Activated T-cell treated with anti-CD3 and anti-CD28 coated beads, Interleukin-2, amount 50 U/mL, for 24 hours (primary cell): ENCODE data around the gene RASA3.

Source experiments
- DNase-seq: peaks from one replicate; pipeline ENCODE4 v3.0.0-alpha.2; 2020
- H3K27ac Mint-ChIP-seq: 2 replicates; pipeline ENCODE4 v1.8.0; 2020; ENCODE audit warnings: mild to moderate bottlenecking, mixed read lengths
- H3K27me3 Mint-ChIP-seq: 2 replicates; pipeline ENCODE4 v1.8.0; 2020; ENCODE audit warnings: mixed read lengths
- H3K36me3 Mint-ChIP-seq: 2 replicates; pipeline ENCODE4 v1.8.0; 2020; ENCODE audit warnings: low read depth, mixed read lengths
- H3K4me1 Mint-ChIP-seq: 2 replicates; pipeline ENCODE4 v1.8.0; 2020; ENCODE audit warnings: low read depth, mixed read lengths
- H3K4me3 Mint-ChIP-seq: 2 replicates; pipeline ENCODE4 v1.8.0; 2020; ENCODE audit warnings: mild to moderate bottlenecking, moderate library complexity, mixed read lengths
- H3K9me3 Mint-ChIP-seq: 2 replicates; pipeline ENCODE4 v1.8.0; 2020; ENCODE audit warnings: mixed read lengths

The RASA3 gene

DNA sequence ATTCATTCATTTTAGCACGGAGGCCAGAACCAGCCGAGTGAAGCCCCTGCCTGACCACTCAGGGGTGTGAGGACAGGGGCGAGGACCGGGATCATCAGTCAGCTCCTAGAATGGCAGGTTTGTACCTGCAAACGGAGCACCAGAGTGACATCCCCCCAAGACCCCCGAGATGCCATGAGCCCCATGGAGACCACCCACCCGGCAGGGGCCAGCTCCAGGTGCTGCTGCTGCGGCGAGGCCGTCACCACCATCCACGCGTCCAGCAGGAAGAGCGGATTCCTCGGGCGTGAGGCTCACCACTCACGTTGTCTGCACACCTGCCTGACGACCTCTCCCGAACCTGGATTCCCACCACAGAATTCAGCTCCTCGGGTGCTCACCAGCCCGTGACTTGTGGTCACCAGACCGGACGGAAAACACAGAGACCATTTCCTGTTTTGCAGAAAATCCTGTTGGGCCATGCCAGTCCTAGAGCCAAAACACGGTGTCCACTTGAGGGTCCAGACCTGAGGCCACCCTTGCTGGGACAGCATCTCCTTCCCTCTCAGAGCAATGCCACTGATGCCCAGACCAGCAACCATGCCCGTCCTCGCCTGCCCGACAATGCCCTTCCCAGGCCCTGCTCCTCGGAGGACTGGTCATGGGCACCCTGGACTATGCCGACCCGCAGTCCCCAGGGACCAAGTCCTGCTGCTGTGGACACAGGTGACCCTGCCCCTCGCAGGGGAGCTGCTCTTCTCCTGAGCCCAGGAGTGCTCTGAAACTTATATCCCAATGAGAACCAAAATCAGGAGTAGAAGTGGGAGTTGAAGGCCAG lies 74.2 kb downstream of the RASA3 start:
- H3K9me3 Mint-ChIP-seq: no peaks in the 10 kb centered on the region
- peak overlapping the region; percentile 77 for H3K27ac Mint-ChIP-seq
- H3K36me3 Mint-ChIP-seq: peaks cover 60% of the 10 kb centered on the region
- H3K27me3 Mint-ChIP-seq: no peaks in the 10 kb centered on the region
- H3K4me1 Mint-ChIP-seq: peaks cover 66% of the 10 kb centered on the region
- H3K4me3 Mint-ChIP-seq: no peak overlapping the region
- no peak for DNase-seq

DNA sequence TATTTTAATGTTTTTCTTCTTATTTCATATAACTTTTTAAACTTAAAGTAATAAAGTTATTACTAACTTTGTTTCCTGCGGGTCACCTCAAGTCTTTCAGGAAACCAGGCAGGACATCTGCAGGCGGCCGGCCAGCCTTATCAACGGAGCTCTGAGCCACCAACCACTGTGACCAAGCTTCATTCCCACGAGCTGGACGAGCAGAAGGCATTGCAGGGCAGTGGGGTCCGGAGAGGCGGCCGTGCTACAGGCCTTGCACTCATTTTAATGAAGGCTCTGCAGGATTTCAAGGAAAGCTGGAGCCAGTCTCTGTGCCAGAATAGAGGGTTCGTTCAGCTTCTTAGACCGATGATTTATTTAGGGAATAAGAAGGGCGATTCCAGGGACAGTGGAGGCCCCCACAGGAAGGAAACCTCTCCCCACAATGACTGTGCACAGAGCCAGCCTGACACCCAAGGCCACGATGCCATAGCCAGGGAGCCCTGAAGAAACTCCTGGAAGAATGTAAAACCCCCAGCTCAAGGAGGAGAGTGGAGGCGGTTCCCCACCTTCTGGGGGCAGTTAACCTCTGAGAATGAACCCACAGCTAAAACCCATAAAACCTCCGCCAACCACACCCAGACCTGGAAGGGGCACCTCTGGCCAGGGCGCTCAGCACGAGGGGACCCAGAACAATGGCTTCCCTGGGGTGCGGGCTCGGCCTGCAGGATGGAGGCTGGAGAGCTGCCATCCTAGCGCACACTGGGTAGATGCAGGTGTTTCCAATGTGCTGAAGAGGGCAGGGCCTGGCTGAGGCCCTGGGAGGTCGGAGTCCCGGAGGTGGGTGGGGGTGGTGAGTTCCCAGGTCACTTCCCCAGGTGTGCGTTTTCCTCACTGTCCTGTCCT lies 75.0 kb downstream of the RASA3 start:
- Mint-ChIP-seq H3K9me3 (no peaks in the 10 kb centered on the region), H3K27ac (peak overlapping the region; percentile 77), H3K27me3 (no peaks in the 10 kb centered on the region), H3K36me3 (peaks cover 59% of the 10 kb centered on the region), H3K4me3 (no peak overlapping the region), H3K4me1 (peaks cover 66% of the 10 kb centered on the region)
- no peak for DNase-seq

DNA sequence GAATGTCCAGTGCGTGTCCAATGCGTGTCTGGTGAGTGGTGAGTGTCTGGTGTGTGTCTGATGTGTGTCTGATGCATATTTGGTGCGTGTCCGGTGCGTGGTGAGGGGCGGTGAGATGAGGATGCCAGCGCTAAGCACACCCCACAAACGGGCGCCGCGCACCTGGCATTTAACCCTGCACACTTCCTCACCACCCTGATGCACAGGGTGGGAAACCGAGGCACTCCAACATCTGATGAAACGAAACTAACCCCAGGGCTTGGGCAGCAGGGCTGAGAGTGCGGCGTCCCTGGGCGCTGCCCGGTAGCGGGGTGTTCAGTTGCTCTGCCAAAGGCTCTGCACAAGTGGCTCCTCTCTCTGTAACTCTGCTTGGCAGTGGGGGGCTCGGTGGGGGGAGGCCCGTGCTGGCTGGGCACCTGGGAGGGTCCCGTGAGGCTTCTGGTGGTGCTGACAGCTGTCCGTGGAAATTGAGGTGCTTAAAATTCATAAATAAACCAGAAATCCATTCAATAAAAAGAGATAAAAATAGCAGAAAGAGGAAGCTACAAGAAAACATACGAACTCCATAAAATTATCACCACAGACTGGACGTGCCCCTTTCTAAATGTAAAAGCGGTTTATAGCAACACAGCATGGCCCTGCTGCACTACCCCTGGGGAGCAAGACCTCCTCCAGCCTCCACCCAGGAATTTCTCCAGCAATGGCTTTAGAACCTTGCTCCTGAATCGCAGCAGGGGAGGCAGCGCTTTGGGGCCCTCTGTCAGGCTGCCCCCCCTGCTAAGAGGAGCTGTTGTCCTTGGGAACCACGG lies 76.0 kb downstream of the RASA3 start:
- Mint-ChIP-seq H3K27me3 (no peaks in the 10 kb centered on the region), H3K4me3 (no peak overlapping the region), H3K9me3 (no peaks in the 10 kb centered on the region), H3K4me1 (peaks cover 65% of the 10 kb centered on the region), H3K27ac (peak overlapping the region; percentile 48), H3K36me3 (peaks cover 60% of the 10 kb centered on the region)
- no peak for DNase-seq

DNA sequence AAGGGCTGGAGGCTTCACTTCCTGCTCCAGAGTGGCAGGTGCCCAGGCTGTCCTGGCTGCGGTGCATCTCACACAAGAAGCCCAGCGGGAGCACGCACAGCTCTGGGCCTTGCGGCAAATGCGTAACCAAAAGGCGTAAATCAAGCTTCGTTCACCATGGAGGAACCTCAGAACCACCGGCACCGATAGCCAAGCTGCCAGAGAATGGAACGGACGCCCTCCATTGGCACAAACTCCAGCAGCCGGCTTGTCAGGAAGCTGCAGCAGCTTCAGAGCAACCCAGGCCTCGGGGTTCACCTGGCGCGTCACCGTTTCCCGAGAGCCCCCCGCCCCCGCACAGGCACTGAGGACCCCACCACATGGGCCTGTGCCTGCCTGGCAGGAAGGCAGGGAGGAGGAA lies 76.7 kb downstream of the RASA3 start:
- DNase-seq: no peak
- Mint-ChIP-seq H3K4me1 (peaks cover 65% of the 10 kb centered on the region), H3K27ac (peak overlapping the region; percentile 48), H3K27me3 (no peaks in the 10 kb centered on the region), H3K36me3 (peaks cover 64% of the 10 kb centered on the region), H3K9me3 (no peaks in the 10 kb centered on the region), H3K4me3 (no peak overlapping the region)

DNA sequence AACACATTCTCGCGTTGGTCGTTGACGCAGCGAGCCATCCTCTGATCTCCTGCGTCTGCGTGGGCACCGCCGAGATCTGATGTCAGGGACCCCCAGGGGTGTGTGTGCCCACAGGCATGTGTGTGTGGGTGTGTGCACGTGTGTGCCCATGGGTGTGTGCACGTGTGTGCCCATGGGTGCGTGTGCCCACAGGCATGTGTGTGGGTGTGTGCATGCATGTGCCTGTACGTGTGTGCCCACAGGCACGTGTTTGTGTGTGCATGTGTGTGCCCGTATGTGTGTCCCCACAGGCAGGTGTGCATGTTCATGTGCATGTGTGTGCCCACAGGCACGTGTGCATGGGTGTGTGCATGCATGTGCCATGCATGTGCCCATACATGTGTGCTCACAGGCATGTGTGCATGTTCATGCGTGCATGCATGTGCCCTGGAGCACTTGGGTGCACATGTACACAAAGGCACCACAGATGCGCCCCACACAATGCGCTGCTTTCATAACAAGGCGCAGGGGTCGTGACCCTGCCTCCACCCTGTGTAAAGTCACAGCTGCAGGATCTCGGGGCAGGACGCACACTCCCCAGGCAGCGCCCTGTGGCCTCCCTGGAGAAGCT lies 77.5 kb downstream of the RASA3 start:
- no peaks in the 10 kb centered on the region for H3K9me3 Mint-ChIP-seq
- H3K36me3 Mint-ChIP-seq: peaks cover 62% of the 10 kb centered on the region
- H3K4me1 Mint-ChIP-seq: peaks cover 65% of the 10 kb centered on the region
- H3K4me3 Mint-ChIP-seq: no peak overlapping the region
- H3K27ac Mint-ChIP-seq: peak overlapping the region; percentile 41
- no peak for DNase-seq
- no peaks in the 10 kb centered on the region for H3K27me3 Mint-ChIP-seq

DNA sequence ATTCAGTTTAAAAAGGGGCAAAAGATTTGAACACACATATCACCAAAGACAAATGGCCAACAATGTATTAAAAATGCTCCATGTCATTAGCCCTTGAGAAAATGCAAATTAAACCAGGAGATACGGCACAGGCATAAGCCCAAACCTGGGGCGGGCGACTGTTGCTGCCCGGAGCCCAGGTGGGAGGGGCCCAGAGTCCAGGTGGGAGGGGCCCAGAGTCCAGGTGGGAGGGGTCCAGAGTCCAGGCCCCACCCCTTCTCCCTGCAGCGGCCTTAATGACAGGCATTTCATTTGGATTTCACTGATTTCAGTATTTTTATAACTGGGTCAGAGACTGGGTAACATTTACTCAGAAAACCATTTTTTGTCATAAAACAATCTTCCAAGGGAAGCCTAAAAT lies 78.2 kb downstream of the RASA3 start:
- H3K9me3 Mint-ChIP-seq: no peaks in the 10 kb centered on the region
- DNase-seq: no peak
- peak overlapping the region; percentile 41 for H3K27ac Mint-ChIP-seq
- H3K4me3 Mint-ChIP-seq: no peak overlapping the region
- H3K4me1 Mint-ChIP-seq: peaks cover 66% of the 10 kb centered on the region
- peaks cover 61% of the 10 kb centered on the region for H3K36me3 Mint-ChIP-seq
- no peaks in the 10 kb centered on the region for H3K27me3 Mint-ChIP-seq

DNA sequence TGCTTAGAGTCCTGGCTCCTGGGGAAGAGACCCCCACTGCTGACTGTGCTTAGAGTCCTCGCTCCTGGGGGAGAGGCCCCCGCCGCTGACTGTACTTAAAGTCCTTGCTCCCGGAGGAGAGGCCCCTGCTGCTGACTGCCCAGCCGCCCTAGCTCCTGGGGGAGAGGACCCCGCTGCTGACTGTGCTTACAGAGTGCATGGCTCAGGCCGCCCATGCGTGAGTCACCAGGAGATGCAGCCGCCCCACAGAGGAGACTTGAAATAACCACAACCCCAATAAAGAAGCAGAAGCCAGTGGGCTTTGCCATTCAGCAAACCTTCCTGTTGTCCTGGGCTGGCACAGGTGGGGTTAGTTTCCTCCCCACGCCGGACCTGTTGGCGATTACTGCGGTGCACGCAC lies 79.4 kb downstream of the RASA3 start:
- no peaks in the 10 kb centered on the region for H3K27me3 Mint-ChIP-seq
- H3K36me3 Mint-ChIP-seq: peaks cover 55% of the 10 kb centered on the region
- DNase-seq: no peak
- H3K9me3 Mint-ChIP-seq: no peaks in the 10 kb centered on the region
- no peak overlapping the region for H3K4me3 Mint-ChIP-seq
- peak overlapping the region; percentile 88 for H3K27ac Mint-ChIP-seq
- H3K4me1 Mint-ChIP-seq: peaks cover 62% of the 10 kb centered on the region

DNA sequence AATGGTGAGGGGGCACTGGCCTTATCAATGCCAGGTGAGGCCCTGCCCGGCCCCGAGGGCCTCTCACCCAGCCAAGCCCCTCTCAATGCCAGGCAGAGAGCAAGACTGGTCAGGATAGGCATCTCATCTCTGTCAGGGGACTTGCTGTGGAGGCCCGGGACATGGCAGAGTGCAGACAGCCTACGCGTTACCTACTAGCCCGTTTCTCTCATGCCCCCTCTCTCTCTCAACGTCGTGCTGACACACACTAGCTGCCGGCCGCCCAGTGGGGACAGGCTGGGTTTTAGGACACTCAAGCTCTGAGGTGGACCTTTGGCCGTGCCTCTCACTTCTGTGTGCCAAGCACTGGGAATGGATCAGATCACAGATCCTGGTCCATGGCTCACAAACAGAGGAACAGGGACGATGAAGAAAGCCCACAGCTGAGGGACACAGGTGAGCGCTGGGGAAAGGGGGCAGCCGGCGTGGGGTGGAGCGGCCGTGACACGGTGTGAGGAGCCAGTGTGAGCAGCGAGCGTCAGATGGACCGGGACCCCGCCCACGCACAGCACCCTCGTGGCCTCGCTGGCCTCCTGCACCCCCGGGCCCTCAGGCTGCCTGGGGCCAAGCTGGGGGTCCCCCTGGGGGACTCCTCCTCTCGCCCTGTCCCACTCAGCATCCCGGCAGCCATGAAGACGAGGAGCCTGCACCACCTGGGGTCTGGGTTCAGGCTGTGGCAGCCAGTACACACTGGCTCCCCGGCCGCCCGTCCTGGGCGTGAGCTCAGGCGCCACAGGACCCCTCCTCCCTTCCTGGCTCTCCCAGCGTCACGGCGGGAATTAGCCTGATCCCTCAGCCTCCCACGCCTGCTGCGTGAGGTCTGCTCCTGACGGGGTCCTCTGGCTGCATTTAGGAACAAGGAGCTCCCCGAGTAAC lies 81.6 kb downstream of the RASA3 start:
- Mint-ChIP-seq H3K36me3 (peaks cover 55% of the 10 kb centered on the region), H3K4me1 (peaks cover 66% of the 10 kb centered on the region), H3K9me3 (no peaks in the 10 kb centered on the region), H3K27ac (no peak overlapping the region), H3K4me3 (no peak overlapping the region), H3K27me3 (no peaks in the 10 kb centered on the region)
- DNase-seq: no peak

DNA sequence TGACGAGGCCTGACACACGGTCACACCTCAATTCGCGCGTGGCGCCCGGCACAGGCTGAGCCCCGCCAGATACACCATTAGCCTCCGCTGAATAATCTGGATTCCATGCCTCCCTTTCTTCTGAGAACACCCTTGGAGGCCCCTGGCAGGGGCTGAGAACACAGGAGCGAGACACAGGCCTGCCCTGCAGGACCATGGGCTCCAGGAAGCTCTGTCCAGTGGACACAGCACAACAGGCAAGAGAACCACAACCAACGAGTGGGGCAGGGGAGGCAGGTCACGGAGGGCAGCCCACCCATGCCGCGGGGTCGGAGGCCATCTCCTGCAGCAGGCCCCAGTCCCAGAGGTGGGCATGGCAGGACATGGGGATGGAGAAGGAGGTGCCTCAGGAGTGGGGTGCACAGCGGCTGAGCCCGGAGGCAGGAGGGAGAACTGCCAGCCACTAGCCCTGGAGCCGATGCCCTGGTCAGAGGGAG lies 82.8 kb downstream of the RASA3 start:
- Mint-ChIP-seq H3K4me1 (peaks cover 74% of the 10 kb centered on the region), H3K36me3 (peaks cover 53% of the 10 kb centered on the region), H3K9me3 (no peaks in the 10 kb centered on the region), H3K27ac (peak overlapping the region; percentile 94), H3K27me3 (no peaks in the 10 kb centered on the region), H3K4me3 (peak overlapping the region; percentile 58)
- DNase-seq: no peak

DNA sequence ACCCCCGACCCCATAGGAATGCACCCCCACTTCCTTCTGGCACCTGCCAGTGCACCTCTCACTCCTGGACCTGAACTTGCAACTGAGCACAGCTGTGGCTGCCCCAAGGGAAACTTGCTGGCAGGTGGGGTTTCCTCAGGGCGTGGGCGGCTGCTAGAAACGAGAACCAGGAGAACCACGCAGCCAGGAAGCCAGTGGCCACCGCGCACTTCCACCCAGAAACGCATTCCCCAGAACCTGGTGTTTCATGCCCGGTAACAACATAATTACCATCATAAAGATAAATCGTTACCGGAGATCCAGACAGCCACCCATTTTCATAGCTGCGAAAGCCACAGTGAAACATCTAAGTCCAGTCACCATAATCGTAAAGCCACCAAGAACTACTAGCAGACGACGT lies 83.4 kb downstream of the RASA3 start:
- DNase-seq: peak; percentile 79
- H3K4me3 Mint-ChIP-seq: peak overlapping the region; percentile 58
- H3K36me3 Mint-ChIP-seq: peaks cover 51% of the 10 kb centered on the region
- H3K27me3 Mint-ChIP-seq: no peaks in the 10 kb centered on the region
- H3K27ac Mint-ChIP-seq: peak overlapping the region; percentile 94
- peaks cover 70% of the 10 kb centered on the region for H3K4me1 Mint-ChIP-seq
- H3K9me3 Mint-ChIP-seq: no peaks in the 10 kb centered on the region

DNA sequence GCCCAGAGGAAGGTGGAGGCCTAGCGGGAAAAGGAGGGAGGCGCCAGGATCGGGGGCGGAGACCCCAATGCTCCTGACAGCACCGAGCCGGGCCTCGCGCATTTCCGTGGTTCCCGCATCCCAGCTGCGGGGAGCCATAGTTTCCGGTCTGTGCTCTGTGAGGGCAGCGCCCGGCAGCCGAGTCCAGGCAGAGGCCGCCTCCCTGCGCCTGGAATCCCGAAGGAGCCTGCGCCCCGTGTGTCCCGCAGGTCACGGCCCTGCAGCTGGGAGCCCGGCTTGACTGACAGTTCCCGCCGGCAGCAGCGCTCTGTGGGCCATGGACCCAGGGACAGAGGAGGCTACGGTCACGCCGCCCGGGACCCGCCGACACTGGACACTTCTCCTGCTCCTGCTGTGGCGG lies 84.0 kb downstream of the RASA3 start:
- H3K27me3 Mint-ChIP-seq: no peaks in the 10 kb centered on the region
- no peak for DNase-seq
- H3K27ac Mint-ChIP-seq: peak overlapping the region; percentile 76
- no peak overlapping the region for H3K4me3 Mint-ChIP-seq
- H3K36me3 Mint-ChIP-seq: peaks cover 51% of the 10 kb centered on the region
- no peaks in the 10 kb centered on the region for H3K9me3 Mint-ChIP-seq
- H3K4me1 Mint-ChIP-seq: peaks cover 67% of the 10 kb centered on the region

DNA sequence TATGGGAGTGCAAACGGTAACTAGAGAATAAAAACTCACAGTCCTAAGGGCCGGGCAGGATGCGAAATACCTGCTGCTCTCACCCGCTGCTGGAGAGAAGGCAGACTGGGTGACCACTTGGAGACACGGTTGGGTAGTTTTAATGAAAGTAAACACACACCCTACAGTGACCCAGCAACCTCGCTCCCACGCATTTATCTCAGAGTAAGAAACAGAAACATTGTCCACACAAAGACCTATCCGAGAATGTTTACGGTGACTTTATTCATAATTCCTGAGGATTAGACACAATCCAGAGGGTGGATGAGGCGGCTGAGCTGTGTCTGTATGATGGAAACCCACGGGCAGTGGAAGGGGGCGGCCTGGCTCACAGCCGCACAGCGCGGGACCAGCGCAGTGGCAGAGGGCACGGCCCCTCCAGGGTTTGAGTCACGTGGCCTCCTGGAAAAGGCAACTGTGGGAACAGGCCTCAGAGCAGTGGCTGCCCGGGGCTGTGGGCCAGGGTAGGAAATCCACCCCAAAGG lies 85.0 kb downstream of the RASA3 start:
- Mint-ChIP-seq H3K9me3 (no peaks in the 10 kb centered on the region), H3K27me3 (no peaks in the 10 kb centered on the region), H3K27ac (peak overlapping the region; percentile 61), H3K4me3 (no peak overlapping the region), H3K4me1 (peaks cover 67% of the 10 kb centered on the region), H3K36me3 (peaks cover 57% of the 10 kb centered on the region)
- DNase-seq: no peak

DNA sequence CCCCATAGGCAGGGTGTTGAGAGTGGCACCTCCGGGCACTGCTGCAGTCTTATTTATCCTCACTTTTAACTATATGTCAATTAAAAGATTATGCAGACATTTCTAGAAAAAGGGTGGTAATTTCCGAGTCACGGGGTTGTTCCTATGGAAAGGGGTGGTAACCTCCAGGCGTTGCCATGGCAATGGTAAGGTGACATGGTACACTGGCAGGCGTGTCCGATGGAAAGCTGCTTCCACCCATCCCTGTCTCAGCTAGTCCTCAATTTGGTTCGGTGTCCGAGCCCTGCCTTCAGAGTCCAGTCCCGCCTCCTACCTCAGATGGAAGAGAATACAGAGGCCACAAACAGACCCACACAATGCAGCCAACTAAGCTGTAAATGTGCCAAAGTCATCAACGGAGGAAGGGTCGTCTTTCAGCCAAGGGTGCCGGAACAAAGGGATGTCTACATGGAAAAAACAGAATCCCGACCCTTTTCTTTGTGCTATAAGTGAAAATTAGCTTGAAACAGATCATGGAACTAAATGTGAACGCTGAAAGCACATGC lies 85.9 kb downstream of the RASA3 start:
- no peaks in the 10 kb centered on the region for H3K27me3 Mint-ChIP-seq
- H3K4me1 Mint-ChIP-seq: peaks cover 63% of the 10 kb centered on the region
- peaks cover 57% of the 10 kb centered on the region for H3K36me3 Mint-ChIP-seq
- peak overlapping the region; percentile 61 for H3K27ac Mint-ChIP-seq
- H3K9me3 Mint-ChIP-seq: no peaks in the 10 kb centered on the region
- DNase-seq: no peak
- H3K4me3 Mint-ChIP-seq: no peak overlapping the region
